Activated gamma-delta T cell treated with Interleukin-2 at 50 U/mL for 16 hours (primary cell): ENCODE results near the gene ZNF521.

ENCODE experiments used
- DNase-seq: peaks from one replicate; pipeline ENCODE4 v3.0.0-alpha.2; 2020

ZNF521 gene

GRCh38 chr18:25351777-25352628 lies at the start of gene ZNF521:
Gene ZNF521 (minus strand): TSS chr18:25352166. CDS start chr18:25350946, 1,220 bp downstream.
- peak; percentile 48 for DNase-seq

GRCh38 chr18:25399554-25399953 lies 47.6 kb upstream of the ZNF521 start:
- DNase-seq: no peak

GRCh38 chr18:25392192-25392591 lies 40.2 kb upstream of the ZNF521 start:
- no peak for DNase-seq

GRCh38 chr18:25373432-25374179 lies 21.6 kb upstream of the ZNF521 start:
- no peak for DNase-seq

GRCh38 chr18:25370391-25370790 lies 18.4 kb upstream of the ZNF521 start:
- DNase-seq: no peak

- DNase-seq: no peak
These were observed 13.3 kb upstream of the ZNF521 start for GRCh38 chr18:25365242-25365641.

DNA sequence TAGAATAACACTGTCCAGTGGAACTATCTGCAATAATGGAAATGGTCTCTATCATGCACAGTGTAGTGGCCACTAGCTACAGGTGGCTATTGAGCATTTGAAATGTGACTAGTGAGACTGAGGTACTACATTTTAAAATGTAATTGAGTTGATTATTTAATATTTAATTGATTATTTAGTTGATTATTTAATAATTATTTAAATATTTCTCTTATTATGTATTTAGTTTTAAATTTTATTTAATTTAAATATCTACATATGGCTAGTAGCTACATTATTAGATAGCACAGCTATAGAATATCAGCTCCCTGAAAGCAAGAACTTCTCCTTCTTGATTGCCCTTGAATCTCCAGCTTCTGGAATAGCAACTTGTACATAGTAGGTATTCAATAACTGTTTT lies 12.8 kb upstream of the ZNF521 start:
- DNase-seq: no peak

DNA sequence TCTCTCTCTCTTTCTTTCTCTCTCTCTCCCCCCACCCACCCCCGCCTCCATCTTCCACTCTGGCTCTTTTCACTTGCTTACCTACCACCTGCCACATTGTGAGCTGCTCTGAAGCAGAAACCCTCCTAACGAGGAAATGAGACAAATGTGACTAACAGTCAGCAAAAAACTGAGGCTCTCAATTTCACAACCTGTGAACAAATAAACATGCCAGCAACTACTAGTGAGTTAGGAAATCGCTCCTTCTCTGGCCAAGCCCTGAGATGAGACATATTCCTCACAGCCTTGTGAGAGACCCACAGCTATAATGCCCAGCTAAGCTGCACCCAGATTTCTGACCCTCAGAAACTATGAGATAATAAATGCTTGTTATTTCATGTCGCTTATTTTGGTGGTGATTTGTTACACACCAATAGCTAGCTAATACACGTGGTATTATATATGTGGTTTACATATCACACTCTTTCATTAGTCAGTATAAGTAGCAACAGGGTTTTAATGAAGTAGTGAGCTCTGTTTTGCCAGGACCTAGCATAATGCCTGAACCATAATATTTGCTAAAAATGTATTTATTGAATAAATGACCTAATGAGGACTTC lies 8.4 kb upstream of the ZNF521 start:
- no peak for DNase-seq

- DNase-seq: no peak
These were observed 1.1 kb upstream of the ZNF521 start for GRCh38 chr18:25353080-25353479.

DNA sequence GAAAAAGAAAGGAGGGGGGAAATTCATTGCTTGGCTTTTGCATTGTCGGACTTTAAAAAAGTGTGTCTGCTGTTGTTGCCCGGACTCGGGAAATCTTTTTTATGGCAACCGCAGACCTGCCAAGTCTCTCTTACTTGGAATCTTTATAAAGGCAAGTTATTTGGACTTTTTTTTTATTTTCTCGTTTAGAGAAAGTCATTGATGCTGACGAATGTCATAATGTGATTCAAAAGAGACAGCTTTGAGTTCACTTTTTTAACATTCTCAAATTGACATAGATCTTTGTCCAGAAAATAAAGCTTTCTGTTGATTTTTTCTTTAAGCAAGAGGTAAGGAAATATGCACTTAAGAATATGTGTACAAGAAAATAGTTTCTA lies 651 bp upstream of the ZNF521 start:
- DNase-seq: no peak

GRCh38 chr18:25351280-25351775 lies 638 bp downstream of the ZNF521 start:
- no peak for DNase-seq

GRCh38 chr18:25350489-25351251 lies 1.3 kb downstream of the ZNF521 start:
- DNase-seq: no peak

GRCh38 chr18:25349926-25350487 lies 2.0 kb downstream of the ZNF521 start:
- DNase-seq: no peak

DNA sequence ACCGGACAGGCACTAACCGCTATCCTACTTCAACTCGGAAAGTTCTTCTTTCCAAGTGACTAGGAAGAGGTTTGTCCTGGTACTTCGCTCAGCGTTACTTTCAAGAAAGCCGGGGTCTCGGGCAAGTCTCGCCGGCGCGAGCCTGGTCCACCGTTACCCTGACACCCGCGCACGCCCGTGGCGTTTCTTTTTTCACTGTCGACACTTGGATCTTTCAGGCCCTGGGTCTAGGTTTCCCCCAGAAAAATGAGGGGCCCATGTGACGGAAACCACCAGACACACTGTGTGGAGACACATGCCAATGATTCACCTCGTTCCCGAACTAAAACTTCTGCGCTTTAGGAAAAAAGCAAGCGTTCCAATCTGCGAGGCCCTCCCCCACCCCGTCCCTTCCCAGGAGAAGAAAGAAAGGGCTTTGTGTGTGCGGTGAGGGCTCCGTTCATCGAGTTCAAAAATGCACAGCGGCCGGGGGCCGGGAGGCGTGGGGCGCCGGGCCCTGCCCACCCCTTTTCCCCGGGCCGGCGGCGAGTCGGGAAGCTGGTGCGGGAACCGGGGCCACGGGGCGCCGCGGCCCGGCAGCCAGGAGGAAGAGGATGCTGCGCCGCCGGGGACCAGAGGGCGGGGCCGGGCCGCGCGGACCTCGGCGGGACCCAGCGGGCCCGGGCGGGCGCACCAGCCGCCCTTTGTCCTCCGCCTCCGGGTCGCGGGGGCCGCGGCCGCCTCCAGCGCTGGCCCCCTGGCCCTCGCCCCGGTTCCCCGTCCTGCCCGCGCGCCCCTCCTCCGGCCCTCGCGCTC lies 2.6 kb downstream of the ZNF521 start:
- DNase-seq: no peak

GRCh38 chr18:25348386-25349130 lies 3.4 kb downstream of the ZNF521 start:
- no peak for DNase-seq

DNA sequence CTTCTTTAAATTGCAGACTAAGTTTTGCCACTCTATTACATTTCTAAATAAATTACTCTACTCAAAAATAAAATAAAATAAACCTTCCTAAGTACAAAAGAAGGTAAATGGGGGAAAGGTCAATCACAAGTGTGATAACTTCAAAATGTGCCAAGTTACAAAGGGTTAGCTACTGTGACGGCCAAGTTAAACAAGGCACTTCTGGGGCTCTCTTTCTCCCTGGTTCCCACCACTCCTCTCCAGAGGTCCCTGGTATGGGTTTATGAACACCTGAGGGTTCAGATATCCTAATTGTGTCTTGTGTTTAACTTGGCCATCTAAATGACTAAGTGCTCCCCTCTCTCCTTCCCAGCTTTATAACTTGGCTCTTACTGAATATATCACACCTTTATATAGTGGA lies 5.4 kb downstream of the ZNF521 start:
- DNase-seq: no peak

DNA sequence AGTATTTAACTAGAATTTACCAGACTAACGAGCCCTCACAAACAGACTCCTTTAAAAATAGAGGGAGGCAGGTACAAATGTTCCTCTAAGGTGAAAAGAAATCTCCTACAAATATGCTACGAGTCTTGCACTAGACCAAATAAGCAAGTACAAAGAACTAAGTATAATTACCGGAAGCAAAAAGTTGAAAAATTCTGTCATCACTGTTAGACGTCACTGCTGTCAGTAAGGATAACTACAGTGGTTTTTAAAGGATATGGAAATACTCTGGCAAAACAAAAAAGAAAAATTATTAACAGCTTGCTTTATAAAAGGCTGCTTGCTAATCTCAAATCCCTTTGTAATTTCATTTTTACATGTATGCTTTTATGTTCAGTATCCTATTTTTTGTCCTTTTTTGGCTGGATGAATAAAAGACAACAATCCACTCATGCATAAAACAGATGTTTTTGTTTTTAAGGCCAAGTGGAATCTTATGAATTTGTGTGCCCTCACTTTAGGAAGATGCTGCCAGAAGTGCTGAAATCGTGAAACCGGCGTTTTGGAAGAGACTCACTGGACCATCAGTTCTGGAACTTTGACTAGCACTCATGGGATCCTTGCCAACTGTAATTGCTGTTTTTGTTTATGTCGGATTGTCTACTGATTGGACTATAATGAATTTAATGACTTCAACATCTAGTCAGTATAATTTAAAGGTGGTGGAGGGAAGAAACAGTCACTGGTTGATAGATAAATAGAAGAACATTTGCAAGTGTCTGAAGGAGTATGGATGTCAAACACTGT lies 6.7 kb downstream of the ZNF521 start:
- no peak for DNase-seq

DNA sequence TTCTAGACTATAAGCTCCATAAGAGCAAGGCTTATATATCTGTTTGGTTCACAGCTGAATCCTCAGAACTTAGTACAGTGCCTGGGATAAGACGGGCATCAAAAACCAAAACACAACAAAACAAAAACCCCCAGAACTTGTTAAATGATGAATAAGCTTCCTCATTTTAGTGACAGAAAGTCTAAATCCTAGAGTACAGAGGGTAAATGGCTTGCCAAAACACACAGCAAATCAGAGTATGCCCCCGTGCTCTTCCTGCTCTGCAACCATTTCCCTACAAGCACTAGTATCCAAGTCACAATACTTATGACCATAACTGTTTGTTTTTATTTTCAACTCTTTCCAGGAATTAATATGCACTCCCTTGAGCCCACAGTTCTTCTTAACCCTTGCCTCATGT lies 10.1 kb downstream of the ZNF521 start:
- no peak for DNase-seq

- no peak for DNase-seq
These were observed 11.2 kb downstream of the ZNF521 start for GRCh38 chr18:25340762-25341161.

GRCh38 chr18:25335676-25336075 lies 16.3 kb downstream of the ZNF521 start:
- DNase-seq: no peak
